Non-pigmented ciliary epithelial cell (primary cell): Measurements from ENCODE around the gene CDH24.

ENCODE experiments used
- DNase-seq: peaks from one replicate; pipeline ENCODE4 v3.0.0-alpha.2; 2010; ENCODE audit warnings: low read depth

The CDH24 gene

GRCh38 chr14:23089498-23090253 is 32.4 kb upstream of the CDH24 start:
- DNase-seq, result no peak

DNA sequence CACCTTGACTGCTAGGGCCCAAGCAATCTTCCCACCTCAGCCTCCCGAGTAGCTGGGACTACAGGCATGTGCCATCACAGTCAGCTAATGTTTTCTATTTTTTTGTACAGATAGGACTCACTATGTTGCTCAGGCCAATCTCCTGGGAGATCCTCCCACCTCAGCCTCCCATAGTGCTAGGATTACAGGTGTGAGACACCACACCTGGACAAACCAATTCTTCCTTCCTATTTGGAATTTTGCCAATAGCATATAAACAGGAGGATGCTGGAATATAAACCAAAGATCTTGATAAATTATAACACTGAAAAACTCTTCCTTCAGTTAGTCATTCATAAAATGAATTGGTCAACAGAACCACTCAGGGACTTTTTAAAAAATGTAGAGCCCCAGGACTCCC is 29.2 kb upstream of the CDH24 start:
- no peak for DNase-seq

DNA sequence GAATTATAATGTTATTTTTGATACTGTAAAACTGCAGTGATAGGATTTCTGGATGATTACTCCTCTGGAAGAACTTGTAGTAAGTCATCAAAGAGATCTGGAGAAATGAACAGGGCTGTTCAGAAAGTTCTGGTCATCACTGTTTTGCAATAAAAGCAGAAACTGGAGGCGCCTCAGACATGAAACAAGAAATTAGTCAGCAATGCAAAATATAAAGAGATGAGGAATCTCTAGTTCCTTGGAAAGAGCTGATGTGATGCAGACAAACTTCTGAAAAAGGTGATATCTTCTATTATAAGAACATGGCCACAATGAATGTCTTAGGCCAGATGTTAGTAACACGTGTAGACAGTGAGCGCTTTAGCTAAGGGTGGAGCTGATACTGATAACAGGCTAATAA is 28.1 kb upstream of the CDH24 start:
- DNase-seq, result no peak

DNA sequence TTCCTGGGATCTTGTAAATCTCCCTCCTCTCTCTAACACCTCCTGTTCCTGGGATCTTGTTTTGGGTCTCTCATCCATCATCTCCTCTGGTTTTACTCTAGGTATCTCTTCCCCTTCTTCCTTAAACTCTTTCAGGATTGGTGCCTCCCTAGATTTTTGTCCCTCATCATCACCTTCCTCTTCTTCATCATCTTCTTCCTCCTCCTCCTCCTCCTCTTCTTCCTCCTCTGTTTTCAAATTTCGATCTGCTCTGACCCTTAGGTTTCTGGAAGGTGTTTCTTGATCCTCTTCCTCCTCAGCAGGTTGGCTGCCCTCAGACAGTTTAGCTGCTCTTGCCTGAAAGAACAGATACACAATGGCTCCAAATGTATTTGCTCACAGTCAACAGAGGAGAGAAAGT is 23.2 kb upstream of the CDH24 start:
- no peak for DNase-seq

GRCh38 chr14:23079716-23080115 is 22.4 kb upstream of the CDH24 start:
- no peak for DNase-seq

GRCh38 chr14:23078692-23079116 is 21.4 kb upstream of the CDH24 start:
- DNase-seq, result peak; percentile 87

GRCh38 chr14:23077962-23078361 is 20.6 kb upstream of the CDH24 start:
- no peak for DNase-seq

DNA sequence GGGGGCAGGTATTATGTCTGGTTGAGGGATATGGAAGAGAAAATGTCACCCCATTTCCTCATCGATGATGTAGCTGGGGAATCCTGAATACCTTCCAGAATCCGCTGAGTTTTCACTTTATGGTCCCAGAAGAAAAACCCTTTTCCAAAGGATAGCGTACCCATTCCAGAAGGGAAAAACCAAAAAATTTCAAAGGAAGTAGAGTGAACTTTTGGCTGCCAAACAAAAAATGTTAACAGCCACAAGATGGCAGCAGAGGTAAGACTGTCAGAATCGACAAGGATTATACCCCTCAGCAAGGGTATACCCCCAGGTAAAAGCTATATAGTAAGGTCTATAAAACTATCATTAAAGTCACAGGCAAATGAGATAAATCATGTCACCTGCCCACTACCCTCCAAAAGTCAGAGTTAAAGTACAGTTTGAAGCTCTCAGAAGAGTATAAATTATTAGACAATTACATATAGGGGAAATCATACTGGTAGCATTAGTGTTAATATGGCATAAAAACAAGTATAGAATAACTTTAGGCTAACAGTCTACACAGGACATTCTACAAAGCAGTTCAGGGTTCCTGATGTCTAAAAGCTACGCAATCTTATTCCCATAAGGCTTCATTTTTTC is 19.6 kb upstream of the CDH24 start:
- DNase-seq, result no peak

DNA sequence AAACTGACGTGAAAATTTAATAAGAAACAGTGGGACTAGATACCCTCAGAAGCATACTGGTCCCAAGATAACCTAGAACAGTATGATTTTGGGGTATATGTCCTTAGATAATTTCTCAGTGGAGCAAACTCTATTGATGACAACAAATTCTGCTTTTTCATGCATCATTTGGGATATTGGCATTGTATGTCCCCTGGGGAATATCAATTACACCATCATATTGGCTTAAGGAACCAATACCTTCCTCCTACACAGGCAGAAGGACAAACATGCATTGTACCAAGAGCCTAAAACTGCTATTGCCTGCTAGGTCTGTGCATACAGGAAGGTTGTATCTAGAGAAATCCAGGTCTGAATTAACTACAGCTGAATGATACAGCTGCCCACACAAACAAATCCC is 17.6 kb upstream of the CDH24 start:
- DNase-seq, result no peak

- DNase-seq, result no peak
These were observed 14.7 kb upstream of the CDH24 start for GRCh38 chr14:23071921-23072539.

- DNase-seq, result peak; percentile 86
These were observed 14.1 kb upstream of the CDH24 start for GRCh38 chr14:23071244-23071920.

- no peak for DNase-seq
These were observed 13.2 kb upstream of the CDH24 start for GRCh38 chr14:23070262-23071129.

DNA sequence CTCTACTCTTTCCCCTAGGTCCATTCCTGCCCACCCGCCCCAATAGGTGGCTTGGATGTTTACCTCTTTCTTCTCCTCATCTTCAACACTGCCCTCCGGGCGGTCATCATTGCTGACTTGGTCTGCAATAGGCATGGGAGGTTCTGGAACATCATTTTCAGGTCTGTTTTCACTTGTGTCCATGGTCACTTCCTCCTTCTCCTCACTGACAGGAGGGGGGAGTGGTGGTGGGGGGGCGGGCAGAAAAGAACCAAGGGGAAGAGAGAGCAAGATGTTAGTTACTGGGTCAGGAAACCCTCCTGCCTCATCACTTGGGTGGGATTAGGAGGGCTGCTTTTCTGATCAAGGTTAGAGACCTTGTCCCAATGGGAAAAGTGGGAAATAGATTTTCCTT is 12.1 kb upstream of the CDH24 start:
- no peak for DNase-seq

- DNase-seq, result peak; percentile 81
These were observed 11.6 kb upstream of the CDH24 start for GRCh38 chr14:23068789-23069412.

GRCh38 chr14:23067847-23068788 is 10.8 kb upstream of the CDH24 start:
- no peak for DNase-seq

DNA sequence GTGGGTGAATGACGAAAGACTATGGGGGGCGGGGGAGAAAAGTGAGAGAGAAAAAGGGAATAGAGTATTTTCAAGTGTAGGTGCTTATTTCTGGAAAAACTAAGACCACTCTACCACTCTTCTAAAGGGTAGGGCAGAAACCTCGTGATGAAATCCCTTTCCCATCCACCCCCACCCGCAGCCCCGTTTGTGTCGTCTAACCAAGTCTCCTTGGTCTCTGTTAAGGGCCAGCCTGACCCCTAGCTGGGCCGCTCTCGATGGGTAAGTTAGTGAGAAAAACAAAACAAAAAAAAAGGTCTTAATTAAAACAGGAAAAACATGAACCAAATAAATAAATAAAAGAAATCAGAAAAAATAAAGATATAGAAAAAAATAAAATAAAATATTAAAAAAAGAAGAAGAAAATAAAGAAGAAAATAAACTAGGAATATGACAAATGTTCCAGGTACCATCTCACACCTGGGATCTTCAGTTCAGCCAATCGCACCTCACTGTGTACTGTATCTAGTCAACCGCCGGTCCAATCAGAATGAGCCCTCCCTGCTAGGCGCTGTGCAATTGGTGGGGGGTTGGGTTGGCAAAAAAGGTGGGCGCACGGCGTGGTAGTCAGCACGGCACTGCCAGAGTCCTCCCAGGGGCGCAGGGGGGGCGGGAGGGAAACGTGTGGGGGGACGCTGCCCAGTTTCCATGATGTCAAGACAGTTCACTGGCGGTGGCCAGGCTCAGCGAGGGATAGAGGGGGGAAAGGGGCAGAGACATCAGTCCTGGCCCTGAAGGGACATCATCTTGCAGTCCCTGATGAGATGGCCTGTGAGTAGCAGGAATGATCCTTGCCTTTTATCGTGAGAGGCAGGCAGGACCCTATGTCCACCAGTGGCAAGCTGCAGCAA is 9.8 kb upstream of the CDH24 start:
- DNase-seq, result no peak

DNA sequence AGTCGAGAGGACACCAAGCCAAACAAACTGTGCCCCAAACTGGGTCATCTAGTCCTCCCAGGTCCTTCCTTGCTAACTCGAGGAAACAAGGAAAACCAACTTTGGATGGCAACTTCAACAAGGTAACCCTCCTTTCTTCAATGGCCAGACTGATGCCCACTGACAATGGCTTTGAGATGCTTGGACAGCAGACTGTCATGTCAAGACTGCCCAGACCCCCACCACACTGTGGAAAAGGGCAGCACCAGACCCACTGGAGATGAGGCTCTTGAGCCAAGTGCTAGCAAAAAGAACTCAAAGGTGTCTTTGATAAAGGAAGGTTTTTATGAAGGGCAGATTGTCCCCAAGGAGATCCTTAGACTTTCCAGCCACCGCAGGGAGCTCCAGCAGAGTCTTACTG is 9.0 kb upstream of the CDH24 start:
- DNase-seq, result no peak

GRCh38 chr14:23063601-23064000 is 6.3 kb upstream of the CDH24 start:
- DNase-seq, result no peak

- DNase-seq, result peak; percentile 86
These were observed 4.7 kb upstream of the CDH24 start for GRCh38 chr14:23062002-23062401.
